GM12801 (cell line): ENCODE results near the gene CAPN14.

Source experiments
- TF ChIP-seq, protein P1 (sequence below): IDR thresholded peaks from one replicate; pipeline ENCODE4 v1.5.1; 2011; ENCODE audit warnings: control low read depth; ENCODE audit not compliant: insufficient read length; ENCODE audit errors: extremely low read depth

Gene CAPN14

GRCh38 chr2:31235504-31235902 is 18.2 kb upstream of the CAPN14 start:
- TF ChIP-seq, protein P1, sequence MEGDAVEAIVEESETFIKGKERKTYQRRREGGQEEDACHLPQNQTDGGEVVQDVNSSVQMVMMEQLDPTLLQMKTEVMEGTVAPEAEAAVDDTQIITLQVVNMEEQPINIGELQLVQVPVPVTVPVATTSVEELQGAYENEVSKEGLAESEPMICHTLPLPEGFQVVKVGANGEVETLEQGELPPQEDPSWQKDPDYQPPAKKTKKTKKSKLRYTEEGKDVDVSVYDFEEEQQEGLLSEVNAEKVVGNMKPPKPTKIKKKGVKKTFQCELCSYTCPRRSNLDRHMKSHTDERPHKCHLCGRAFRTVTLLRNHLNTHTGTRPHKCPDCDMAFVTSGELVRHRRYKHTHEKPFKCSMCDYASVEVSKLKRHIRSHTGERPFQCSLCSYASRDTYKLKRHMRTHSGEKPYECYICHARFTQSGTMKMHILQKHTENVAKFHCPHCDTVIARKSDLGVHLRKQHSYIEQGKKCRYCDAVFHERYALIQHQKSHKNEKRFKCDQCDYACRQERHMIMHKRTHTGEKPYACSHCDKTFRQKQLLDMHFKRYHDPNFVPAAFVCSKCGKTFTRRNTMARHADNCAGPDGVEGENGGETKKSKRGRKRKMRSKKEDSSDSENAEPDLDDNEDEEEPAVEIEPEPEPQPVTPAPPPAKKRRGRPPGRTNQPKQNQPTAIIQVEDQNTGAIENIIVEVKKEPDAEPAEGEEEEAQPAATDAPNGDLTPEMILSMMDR = no peak

DNA sequence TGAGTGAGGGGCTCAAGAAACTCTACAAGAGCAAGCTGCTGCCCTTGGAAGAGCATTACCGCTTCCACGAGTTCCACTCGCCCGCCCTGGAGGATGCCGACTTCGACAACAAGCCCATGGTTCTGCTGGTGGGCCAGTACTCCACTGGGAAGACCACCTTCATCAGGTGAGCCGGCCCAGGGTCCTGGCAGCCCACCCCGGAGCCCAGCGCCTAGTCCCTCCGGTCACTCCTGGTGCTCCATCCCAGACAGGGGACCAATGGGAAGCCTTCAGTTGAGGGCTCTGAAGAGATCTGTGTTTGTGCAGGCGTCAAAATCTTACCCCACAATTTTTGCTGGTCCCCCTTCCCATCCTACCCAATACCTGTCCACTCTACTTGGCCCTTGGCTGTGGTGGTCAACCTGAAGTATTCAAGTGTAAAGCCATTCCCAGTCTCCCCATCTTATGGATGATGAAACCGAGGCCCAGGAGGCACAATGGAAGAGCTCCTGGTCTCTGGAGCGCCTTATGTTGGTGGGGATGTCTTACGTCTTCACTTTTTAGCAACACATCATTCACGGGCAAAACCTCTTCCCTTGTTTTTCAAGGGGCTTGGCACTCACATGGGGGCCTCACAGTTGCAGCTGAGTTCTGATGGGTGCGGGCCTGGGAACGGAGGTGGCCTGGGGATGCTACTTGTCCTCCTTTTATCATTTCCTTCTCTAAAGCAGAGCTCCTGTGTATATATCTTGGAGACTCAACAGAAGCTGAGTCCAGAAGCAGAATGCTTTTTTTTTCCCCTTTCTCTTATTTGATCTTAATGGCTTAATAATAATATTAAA is 17.6 kb upstream of the CAPN14 start:
- TF ChIP-seq, protein P1 = no peak

GRCh38 chr2:31233741-31234682 is 16.7 kb upstream of the CAPN14 start, which contains the start of gene EHD3:
Gene EHD3, plus strand, starts transcription at chr2:31234152. Its CDS starts 470 bp downstream, at chr2:31234622.
- TF ChIP-seq, protein P1 = no peak

- TF ChIP-seq, protein P1 = no peak
These were observed 15.9 kb upstream of the CAPN14 start for GRCh38 chr2:31233231-31233630.

GRCh38 chr2:31232586-31232985 is 15.3 kb upstream of the CAPN14 start:
- TF ChIP-seq, protein P1 = no peak

- TF ChIP-seq, protein P1 = no peak
These were observed 14.4 kb upstream of the CAPN14 start for GRCh38 chr2:31231571-31232302.

DNA sequence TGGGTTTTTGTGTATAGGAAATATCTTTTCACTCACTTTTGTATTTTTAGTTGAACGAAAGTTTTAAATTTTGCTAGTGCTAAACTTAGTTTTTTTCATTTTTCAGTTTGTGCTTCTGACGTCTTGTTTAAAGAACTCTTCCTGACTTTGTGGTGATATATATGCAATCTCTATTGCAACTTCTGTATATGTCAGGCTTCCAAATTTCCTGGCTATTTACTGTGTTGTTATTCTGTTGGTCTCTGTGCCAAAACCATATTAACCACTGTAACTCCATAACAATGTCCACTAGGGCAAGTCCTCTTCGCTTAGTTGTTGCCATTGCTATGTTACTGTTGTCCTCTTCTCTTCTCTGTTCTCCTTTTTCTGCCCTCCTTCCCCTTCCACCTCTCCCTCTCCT is 13.4 kb upstream of the CAPN14 start:
- TF ChIP-seq, protein P1 = no peak
